ENCODE data around the gene IL1RN.

- TF ChIP-seq CTCF (IDR thresholded peaks at IDR 0.05; ENCODE audit: low read length) = no peak
- TF ChIP-seq EZH2phosphoT487 (IDR thresholded peaks at IDR 0.05; ENCODE audit: low read length) = no peak
Observed at GRCh38 chr2:113123726-113124125, 3.7 kb upstream of the IL1RN start.
